Measurements from ENCODE around the gene CMIP.
"Not testable (repeated sequence)": the region's sequence is repeated elsewhere in the genome, so short reads cannot be mapped to it uniquely, and the experiment has no call there.

CMIP gene

GRCh38 chr16:81516478-81517149 is 72.0 kb downstream of the CMIP start:
- no peak for DNase-seq (ENCODE audit: low read depth in 2 of 2)

GRCh38 chr16:81517150-81517499 is 72.5 kb downstream of the CMIP start:
- no peak for DNase-seq (ENCODE audit: low read depth in 2 of 2)

DNA sequence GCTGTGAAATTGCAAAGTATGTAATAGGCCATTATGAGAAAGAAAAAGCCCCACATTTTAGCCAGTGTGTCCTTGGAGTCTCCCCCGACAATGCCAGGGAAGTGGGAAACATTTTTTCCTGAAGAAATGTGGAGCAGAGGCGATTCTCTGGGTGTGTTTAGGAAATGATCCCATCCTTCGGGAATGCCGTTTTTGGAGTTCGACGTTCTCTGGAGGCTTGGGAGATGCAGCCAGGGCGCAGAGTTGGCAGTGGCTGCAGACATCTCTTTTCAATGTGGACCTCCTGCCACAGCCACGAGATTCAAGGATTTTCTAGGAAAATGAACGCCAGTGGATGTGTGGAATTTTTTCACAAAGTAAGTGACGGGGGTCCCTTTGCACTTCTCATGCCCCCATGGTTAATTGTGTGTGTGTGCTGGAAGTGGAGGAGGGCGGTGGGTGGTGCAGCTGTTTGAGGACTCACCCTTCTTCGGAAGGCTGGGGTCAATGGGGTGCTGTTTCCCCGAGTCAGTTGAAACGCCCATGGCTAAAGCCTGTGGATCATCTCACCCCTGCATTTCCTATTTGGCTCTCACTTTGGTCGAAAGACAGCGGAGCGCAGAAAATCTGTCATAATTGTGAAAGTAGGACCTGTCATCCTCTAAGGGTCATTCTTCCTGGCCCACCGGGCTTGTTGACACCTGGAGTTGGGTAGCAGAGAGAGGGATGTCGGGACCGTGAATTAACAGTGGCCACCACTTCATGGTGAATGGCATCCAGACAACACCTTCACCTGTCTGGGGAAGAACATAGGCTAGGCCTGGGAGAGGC is 73.2 kb downstream of the CMIP start:
- no peak for DNase-seq (ENCODE audit: low read depth in 2 of 2)

DNA sequence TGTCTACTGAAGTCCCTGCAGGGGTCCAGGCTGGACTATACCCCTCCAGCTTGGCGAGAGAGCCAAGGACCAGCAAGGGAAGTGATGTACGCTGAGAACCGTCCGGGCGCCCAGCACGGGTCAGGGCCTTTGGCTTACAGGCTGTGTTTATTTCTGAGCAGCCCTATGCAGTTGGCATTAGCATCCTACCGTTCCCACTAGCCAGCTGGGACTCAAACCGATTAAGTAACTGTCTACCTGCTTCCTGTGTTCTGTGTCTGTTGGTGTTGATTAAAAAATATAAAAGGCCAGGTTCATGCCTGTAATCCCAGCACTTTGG is 73.8 kb downstream of the CMIP start:
- DNase-seq (ENCODE audit: low read depth in 2 of 2), result no peak

DNA sequence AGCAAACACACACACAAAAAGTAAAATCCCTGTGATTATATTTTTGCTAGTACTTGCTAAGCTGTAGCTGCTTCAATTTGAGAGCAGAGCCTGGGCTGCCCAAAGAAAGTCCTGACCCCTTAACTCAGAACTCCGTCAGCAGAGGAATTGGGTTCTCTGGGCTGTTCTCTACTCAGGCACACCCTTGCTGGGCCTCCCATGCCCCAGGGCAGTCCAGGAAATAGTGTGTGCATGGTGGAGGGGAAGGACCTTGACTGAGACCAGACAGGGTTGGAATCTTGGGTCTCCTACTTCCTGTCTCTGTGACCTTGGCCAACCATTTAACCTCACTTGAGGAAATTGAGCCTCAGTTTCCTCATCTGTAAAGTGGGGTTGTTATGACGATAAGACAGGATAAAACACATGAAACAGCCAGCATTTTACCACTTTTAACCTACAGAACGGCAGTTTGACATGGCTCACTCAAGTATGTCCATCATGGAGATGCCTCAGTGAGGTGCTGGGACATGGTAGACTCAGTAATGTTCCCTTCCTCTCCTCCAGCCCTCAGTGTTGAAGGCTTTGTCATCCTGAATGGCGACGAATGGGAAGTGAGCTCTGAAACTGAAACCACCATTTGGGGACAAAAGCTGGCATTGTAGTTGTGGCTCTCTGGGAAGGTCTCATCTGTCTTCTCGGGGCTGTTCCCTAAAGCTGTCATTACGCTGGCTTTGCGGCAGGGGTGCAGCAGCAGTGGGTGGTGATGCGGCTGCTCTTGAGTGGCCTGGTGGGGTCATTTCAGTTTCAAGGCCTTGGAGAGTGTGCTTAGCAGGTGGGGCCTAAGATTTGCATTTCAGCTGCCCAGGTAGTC is 74.9 kb downstream of the CMIP start:
- DNase-seq (ENCODE audit: low read depth in 2 of 2), result no peak

DNA sequence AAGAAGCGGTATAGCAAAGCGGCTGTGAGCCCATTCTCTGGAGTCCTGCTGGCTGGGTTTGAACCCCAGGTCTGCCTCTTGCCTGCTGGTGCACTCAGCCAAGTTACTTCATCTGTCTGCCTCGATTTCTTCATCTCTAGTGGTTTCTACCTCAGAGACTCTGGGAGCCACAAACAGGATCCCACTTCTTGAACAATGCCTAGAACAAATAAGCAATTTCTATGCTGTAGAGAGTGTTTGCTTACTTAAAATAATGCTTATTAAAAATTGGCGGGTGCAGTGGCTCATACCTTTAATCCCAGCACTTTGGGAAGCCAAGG is 75.5 kb downstream of the CMIP start:
- DNase-seq (ENCODE audit: low read depth in 2 of 2), result no peak

DNA sequence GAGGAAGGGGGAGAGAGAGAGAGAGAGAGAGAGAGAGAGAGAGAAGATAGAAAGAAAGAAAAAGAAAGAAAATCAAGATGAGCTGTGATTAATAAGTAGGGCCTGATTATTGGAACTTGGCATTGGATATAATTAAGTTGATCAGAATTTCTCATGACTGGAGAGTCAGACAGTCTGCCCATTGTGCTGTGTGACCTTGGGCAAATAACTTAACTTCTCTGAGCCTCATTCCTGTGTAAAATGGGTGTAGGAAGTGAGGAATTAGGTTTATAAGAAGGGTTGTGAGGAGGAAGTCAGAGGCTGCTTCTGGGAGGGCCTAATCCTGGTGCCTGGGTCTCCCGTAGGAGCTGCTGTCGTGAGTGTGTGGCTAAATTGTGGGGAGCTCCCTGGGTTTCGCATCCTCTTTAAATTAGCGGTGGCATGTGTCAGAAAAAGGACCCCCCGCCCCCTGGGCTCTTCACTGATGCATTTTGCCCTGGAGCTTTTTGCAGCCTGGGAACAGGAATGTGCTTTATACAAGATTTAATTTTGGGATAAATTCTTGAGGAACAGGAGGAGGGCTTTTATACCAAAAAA is 76.0 kb downstream of the CMIP start:
- DNase-seq (ENCODE audit: low read depth in 2 of 2), result no peak

DNA sequence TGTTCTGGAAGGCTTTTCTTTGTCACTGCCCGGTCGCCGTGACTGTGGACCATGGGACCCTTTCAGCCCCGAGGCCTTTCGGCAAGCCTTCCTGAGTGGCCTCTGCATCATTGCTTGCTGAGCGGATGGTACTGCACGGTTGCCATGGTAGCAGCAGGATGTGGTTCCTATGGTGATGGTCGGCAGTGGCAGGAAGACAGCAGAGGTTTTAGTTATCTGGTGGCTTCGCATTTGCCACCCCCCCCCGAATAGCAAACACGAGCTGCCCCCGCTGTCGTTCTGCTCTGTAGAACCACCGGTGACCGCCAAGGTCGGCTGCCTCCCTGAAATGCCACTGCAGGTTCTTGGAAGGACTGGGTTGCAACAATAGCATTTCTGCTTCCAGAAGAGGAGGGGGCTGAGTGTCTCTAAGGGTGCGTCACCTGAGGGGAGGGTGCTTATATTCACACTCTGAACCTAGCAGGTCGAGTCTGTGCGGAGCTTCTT is 76.6 kb downstream of the CMIP start:
- peak; percentile 6 to 36 for DNase-seq (ENCODE audit: low read depth in 2 of 2)

DNA sequence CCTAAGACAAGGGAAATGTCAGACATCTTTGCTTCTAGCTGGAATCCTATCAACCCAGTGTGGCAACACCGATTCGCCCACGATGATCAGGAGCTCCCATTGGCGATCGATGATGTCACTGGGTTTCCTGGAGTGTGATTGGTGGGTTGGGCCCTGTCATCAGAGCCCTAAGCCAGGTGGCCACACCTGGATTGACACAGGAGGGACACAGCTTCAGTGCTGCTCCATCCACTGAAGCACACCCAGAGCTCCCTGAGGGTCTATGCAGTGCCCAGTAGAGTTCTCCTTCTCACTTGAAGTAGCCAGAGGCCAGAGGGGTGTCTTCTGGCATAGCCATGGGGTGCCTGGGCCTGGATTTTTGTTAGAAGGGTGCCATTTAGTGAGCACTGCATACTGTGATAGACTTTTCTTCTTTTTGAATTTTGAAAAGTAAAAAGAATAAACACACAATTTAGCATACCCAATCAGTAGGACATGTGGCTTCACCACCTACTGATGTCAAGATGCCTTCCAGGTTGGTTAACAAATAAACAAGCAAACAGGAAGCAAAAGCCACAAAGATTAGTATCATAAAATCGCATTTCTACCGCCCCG is 77.6 kb downstream of the CMIP start:
- DNase-seq (ENCODE audit: low read depth in 2 of 2), result no peak

DNA sequence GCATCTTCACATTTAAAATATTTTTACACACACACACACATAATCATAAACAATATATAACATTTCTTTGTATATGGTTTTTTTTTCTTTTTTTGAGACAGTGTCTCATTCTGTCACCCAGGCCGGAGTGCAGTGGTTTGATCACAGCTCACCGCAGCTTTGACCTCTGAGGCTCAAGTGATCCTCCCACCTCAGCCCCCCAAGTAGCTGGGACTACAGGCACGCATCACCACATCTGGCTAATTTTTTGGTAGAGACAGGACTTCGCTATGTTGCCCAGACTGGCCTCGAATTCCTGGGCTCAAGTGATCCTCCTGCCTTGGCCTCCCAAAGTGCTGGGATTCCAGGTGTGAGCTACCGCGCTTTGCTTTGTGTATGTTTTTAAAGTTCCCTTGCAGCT is 78.2 kb downstream of the CMIP start:
- not testable (repeated sequence) for DNase-seq (ENCODE audit: low read depth in 2 of 2)

DNA sequence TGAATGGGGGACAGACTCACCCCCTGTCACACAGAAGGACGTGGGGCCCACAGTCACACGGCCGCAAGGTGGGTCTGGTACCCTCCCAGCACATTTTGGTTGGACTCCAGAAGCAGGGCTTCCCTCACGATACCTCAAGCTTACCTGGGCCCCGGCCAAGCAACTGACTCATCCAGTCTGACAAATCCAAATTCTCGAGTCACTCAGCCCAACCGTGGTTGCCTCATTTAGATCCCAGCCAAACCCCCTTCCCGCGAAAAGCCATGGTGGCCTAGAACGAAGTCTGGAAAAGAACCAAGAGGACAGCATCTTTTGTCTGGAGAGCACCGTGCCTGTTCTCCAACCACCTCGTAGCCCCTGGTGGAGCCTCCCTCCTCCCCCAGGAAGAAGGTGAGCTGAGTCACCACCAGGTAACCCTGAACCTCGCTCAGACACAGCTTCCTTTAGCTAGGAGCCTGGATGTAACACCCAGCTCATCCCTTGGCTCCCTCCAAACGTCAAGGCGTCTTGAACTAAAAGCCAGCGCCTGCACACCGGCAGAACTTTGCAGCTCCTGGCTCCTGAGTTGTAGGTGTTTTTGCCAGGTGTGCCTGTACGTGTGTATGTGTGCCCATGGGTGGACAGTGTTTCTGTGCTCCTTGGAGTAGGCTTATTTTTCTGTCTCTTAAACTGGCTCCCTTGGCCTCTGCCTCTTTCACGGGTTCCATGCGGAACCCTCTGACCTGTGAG is 78.9 kb downstream of the CMIP start:
- no peak for DNase-seq (ENCODE audit: low read depth in 2 of 2)

- DNase-seq (ENCODE audit: low read depth in 2 of 2), result no peak
Measured at GRCh38 chr16:81524382-81524781, 79.8 kb downstream of the CMIP start.

DNA sequence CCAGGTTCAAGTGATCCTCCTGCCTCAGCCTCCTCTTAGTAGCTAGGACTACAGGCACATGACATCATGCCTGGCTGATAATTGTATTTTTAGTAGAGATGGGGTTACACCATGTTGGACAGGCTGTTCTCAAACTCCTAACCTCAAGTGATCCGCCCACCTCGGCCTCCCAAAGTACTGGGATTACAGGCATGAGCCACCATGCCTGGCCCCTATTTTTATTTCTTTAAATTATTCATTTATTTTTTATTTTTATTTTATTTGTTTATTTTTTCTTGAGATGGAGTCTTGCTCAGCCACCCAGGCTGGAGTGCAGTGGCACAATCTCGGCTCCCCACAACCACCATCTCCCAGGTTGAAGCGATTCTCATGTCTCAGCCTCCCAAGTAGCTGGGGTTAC is 80.3 kb downstream of the CMIP start:
- not testable (repeated sequence) for DNase-seq (ENCODE audit: low read depth in 2 of 2)

- no peak for DNase-seq (ENCODE audit: low read depth in 2 of 2)
Measured at GRCh38 chr16:81526199-81526598, 81.6 kb downstream of the CMIP start.

DNA sequence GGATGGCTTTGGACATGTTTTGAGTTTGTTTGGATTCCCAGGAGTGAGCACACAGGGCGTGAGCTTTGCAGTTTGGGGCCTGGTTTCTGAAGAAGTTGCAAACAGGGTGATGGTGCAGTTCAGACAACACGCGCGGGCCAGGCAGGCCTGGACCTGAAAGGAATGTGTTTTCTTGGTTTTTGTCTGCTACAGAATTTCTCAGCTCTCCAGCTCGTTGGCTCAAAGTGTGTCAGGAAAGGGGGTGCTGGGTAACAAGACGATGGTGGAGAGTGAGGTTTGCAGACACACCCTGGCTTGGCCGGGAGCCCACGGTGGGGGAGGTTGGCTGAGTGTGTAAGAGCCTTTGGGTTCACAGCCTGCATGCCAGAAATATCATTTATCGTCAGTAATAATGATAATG is 82.3 kb downstream of the CMIP start:
- no peak for DNase-seq (ENCODE audit: low read depth in 2 of 2)

DNA sequence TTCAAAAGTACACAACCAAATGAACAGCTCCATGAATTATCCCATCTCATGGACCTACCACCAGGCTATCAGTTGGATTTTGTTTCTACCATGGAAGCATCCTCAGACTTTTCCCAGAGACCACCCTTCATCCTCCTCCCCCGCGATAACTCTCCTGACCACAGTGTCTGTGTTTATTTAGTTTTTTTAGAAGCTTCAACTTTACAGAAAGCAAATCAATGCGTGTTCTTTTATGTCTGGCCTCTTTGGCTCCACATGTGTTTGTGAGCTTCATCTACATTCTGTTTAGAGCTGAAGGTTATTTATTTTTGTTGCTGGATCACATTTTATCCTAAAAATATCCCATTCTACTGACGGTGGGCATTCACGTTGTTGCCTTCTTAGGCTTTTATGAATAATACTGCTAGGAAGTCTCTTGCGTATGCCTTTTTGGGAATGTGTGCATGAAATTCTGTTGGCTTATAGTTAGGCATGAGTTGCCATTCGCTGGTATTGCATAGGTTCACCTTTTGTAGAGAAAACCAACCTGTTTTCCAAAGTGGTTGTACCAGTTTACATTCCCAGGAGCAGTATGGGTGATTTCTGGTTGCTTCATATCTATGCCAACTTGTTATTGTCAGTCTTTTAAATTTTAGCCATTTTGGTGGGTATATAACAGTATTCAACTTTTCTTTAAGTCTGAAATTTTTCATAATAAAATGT is 83.0 kb downstream of the CMIP start:
- no peak for DNase-seq (ENCODE audit: low read depth in 2 of 2)

- no peak for DNase-seq (ENCODE audit: low read depth in 2 of 2)
Measured at GRCh38 chr16:81528256-81528655, 83.6 kb downstream of the CMIP start.

DNA sequence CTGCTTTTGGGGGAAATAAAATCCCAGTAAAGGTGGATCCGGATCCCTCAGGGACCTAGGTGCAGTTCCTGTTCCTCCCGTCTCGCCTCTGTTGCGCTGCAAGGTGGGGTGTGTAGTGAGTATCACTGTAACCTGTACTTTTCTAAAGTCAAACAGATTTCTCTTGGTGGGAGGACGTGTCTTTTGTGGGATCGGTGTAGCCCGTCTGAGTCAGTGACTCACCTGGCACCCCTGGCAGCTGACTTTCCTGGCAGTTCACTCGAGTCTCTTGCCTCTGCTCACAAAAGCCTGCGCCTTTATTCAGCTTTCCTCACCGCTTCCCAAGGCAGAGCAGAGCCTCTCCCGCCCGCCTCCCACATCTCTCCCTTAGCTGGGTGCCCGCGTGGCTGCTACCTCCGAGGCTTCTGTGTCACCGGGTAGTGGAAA is 85.7 kb downstream of the CMIP start:
- DNase-seq (ENCODE audit: low read depth in 2 of 2), result no peak

DNA sequence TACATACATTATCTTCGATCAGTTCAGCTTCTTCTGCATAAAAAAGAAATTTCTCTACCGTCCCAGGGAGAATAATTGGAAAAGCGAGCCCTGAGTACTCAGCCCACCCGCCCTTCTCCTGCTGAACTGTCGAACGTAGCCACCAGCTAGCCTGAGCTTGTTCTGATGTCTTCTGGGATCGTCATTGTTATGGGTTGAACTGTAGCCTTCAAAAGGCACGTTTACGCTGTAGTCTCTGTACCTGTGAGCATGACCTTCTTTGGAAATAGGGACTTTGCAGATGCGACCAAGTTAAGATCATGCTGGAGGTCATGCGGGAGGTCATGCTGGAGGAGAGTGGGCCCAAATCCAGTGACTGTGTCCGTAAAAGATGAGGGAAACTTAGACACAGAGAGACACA is 86.2 kb downstream of the CMIP start:
- no peak for DNase-seq (ENCODE audit: low read depth in 2 of 2)

- no peak for DNase-seq (ENCODE audit: low read depth in 2 of 2)
Measured at GRCh38 chr16:81531419-81531821, 86.8 kb downstream of the CMIP start.
